ENCODE results near the gene POTEI. TPM values are rescaled to one million over a fixed set of nuclear protein-coding genes. Genes with fewer than 3 reads are reported as not detected.
"Not testable (repeated sequence)": the region's sequence is repeated elsewhere in the genome, so short reads cannot be mapped to it uniquely, and the experiment has no call there.

POTEI gene
- total RNA-seq, 4 donors from 2014 or later: 0.04 TPM; not detected in 3

- not testable (repeated sequence) for H3K9me3 ChIP-seq, H3K36me3 ChIP-seq, H3K27me3 ChIP-seq, H3K27ac ChIP-seq, H3K4me3 ChIP-seq, H3K4me1 ChIP-seq, ATAC-seq
- WGBS, 2 donors (ENCODE audit: low coverage in 1 of 2): no CpG with 5 or more reads among the region's 40 CpGs
Observed at GRCh38 chr2:130527365-130527967, 18.3 kb upstream of the POTEI start.

- WGBS, 2 donors (ENCODE audit: low coverage in 1 of 2): no CpG with 5 or more reads among the region's 23 CpGs
- H3K36me3 ChIP-seq, ATAC-seq, H3K27me3 ChIP-seq, H3K4me1 ChIP-seq, H3K4me3 ChIP-seq, H3K27ac ChIP-seq, H3K9me3 ChIP-seq: not testable (repeated sequence)
Observed at GRCh38 chr2:130522390-130522789, 13.3 kb upstream of the POTEI start.

- H3K4me1 ChIP-seq, H3K27ac ChIP-seq, H3K36me3 ChIP-seq, H3K9me3 ChIP-seq, H3K4me3 ChIP-seq, H3K27me3 ChIP-seq, ATAC-seq: not testable (repeated sequence)
- WGBS, 2 donors (ENCODE audit: low coverage in 1 of 2): no CpG with 5 or more reads among the region's 7 CpGs
Observed at GRCh38 chr2:130520992-130521391, 11.9 kb upstream of the POTEI start, which contains the start of gene CFC1B. TSS of gene CFC1B (plus strand) at chr2:130521222. CDS start at chr2:130521485, 263 bp downstream.

- H3K36me3 ChIP-seq, ATAC-seq, H3K27ac ChIP-seq, H3K9me3 ChIP-seq, H3K4me1 ChIP-seq, H3K27me3 ChIP-seq, H3K4me3 ChIP-seq: not testable (repeated sequence)
- WGBS, 2 donors (ENCODE audit: low coverage in 1 of 2): no CpG with 5 or more reads among the region's 12 CpGs
Observed at GRCh38 chr2:130518516-130519106, 9.5 kb upstream of the POTEI start.

GRCh38 chr2:130511747-130512451 is 2.8 kb upstream of the POTEI start:
- not testable (repeated sequence) for H3K4me3 ChIP-seq
- WGBS, 2 donors (ENCODE audit: low coverage in 1 of 2): 88% methylated on average over 4 of the region's 17 CpGs; no CpG with 5 or more reads in 1 of the 2 donors

GRCh38 chr2:130510807-130511746 is 1.9 kb upstream of the POTEI start:
- H3K4me3 ChIP-seq, H3K36me3 ChIP-seq, H3K27ac ChIP-seq, H3K4me1 ChIP-seq, ATAC-seq, H3K9me3 ChIP-seq, H3K27me3 ChIP-seq: not testable (repeated sequence)
- no CpG with 5 or more reads among the region's 31 CpGs for WGBS, 2 donors (ENCODE audit: low coverage in 1 of 2)

More at GRCh38 chr2:130511747-130512451, 2.8 kb upstream of the POTEI start:
- not testable (repeated sequence) for H3K36me3 ChIP-seq, H3K27ac ChIP-seq, ATAC-seq, H3K27me3 ChIP-seq, H3K4me1 ChIP-seq, H3K9me3 ChIP-seq

- ATAC-seq, H3K27me3 ChIP-seq, H3K36me3 ChIP-seq, H3K27ac ChIP-seq, H3K9me3 ChIP-seq, H3K4me3 ChIP-seq, H3K4me1 ChIP-seq: not testable (repeated sequence)
- WGBS, 2 donors (ENCODE audit: low coverage in 1 of 2): no CpG with 5 or more reads among the region's 4 CpGs
Observed at GRCh38 chr2:130491073-130491472, 18.1 kb downstream of the POTEI start.

GRCh38 chr2:130455413-130455812 is 53.7 kb downstream of the POTEI start:
- WGBS, 2 donors (ENCODE audit: low coverage in 1 of 2): 67% methylated on average over 1 of the region's 6 CpGs; no CpG with 5 or more reads in 1 of the 2 donors
- not testable (repeated sequence) for ATAC-seq, H3K4me1 ChIP-seq, H3K27me3 ChIP-seq, H3K4me3 ChIP-seq, H3K9me3 ChIP-seq, H3K27ac ChIP-seq, H3K36me3 ChIP-seq

- 83% methylated on average over 1 of the region's 6 CpGs; no CpG with 5 or more reads in 1 of the 2 donors for WGBS, 2 donors (ENCODE audit: low coverage in 1 of 2)
- H3K4me3 ChIP-seq, H3K27me3 ChIP-seq, H3K36me3 ChIP-seq, H3K4me1 ChIP-seq, H3K27ac ChIP-seq, H3K9me3 ChIP-seq, ATAC-seq: not testable (repeated sequence)
Observed at GRCh38 chr2:130454712-130455083, 54.4 kb downstream of the POTEI start.

- H3K27ac ChIP-seq, H3K27me3 ChIP-seq, H3K4me3 ChIP-seq, H3K36me3 ChIP-seq, ATAC-seq, H3K9me3 ChIP-seq, H3K4me1 ChIP-seq: not testable (repeated sequence)
- WGBS, 2 donors (ENCODE audit: low coverage in 1 of 2): 80% methylated on average over 1 of the region's 13 CpGs; no CpG with 5 or more reads in 1 of the 2 donors
Observed at GRCh38 chr2:130453955-130454711, 55.0 kb downstream of the POTEI start.

- H3K9me3 ChIP-seq, H3K27me3 ChIP-seq, H3K4me1 ChIP-seq, H3K36me3 ChIP-seq, H3K4me3 ChIP-seq, H3K27ac ChIP-seq, ATAC-seq: not testable (repeated sequence)
- WGBS, 2 donors (ENCODE audit: low coverage in 1 of 2): no CpG with 5 or more reads among the region's 5 CpGs
Observed at GRCh38 chr2:130452897-130453296, 56.2 kb downstream of the POTEI start.

- WGBS, 2 donors (ENCODE audit: low coverage in 1 of 2): 100% methylated on average over 1 of the region's 10 CpGs; no CpG with 5 or more reads in 1 of the 2 donors
- not testable (repeated sequence) for H3K27ac ChIP-seq, H3K27me3 ChIP-seq, H3K4me3 ChIP-seq, H3K9me3 ChIP-seq, H3K4me1 ChIP-seq, H3K36me3 ChIP-seq, ATAC-seq
Observed at GRCh38 chr2:130451823-130452222, 57.3 kb downstream of the POTEI start.

Measured in gastroesophageal sphincter (tissue), 4 donors.